Bronchial smooth muscle cell (primary cell): ENCODE results near the gene LRRC31. TPM values are rescaled to one million over a fixed set of nuclear protein-coding genes. Genes with fewer than 3 reads are reported as not detected.

Source experiments
- total RNA-seq: library from RNA; depleted of rRNA; stranded (reverse); fragments of >200 nt; gene quantifications from 2 replicates; pipeline ENCODE4 v1.2.1, GENCODE V29; 2014

Gene LRRC31
- not detected in 2 replicates for total RNA-seq

DNA sequence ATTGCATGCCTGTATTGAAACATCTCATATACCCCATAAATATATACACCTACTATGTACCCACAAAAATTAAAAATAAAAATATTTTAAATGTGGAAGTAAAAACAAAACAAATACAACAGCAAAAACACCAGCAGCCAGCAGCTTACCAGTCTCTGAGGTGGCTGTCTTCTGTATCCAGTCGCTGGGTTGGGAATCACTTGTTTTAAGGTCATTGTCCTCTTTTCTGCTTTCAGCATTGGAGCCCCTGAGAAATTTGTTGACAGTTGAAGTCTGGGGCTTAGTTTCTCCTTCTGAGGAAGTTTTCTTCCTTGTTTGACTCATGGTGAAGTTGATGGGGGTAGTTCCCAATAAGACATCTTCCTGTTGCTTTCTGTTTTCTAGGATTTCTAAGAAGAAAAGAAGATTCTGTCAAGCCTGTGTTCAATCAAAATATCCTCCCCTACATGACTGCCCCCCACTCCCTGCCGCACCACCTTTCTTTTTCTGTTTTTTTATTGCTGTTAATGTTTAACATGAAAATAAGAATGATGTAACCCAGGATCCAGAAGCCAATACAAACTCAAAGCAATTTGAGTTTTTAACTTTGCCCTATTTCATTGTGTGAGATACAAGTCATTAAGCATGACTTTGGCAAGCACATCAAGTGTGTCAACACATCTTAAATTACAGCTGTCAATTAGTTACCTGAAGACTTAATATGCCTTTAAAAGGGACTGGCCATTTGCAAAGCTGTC is at the start of gene LRRC31:
TSS of gene LRRC31 (minus strand) at position 452 of the 737 bp plus-strand sequence. CDS start at position 324, 128 bp downstream.

GRCh38 chr3:169911272-169911671 is 41.5 kb upstream of the LRRC31 start, which contains the start of gene SAMD7:
Gene SAMD7 (plus strand): TSS chr3:169911572. CDS start chr3:169919499, 7,927 bp downstream.

GRCh38 chr3:169812332-169813235 is 57.2 kb downstream of the LRRC31 start, which contains the start of the genes LRRC34 and LRRIQ4:
Gene LRRC34 (minus strand): TSS chr3:169812904. CDS start chr3:169812548, 356 bp downstream.
Gene LRRIQ4 (plus strand): TSS chr3:169812870. CDS start chr3:169821922, 9,052 bp downstream.

Other genes starting within 250 kb of the LRRC31 start
- 73.0 and 108 TPM in 2 replicates for gene MECOM, start 206.2 kb downstream of the LRRC31 start, total RNA-seq
- 19.6 and 290 TPM in 2 replicates for gene TERC, start 104.9 kb downstream of the LRRC31 start, total RNA-seq
- 6.6 and 7.1 TPM in 2 replicates for gene ACTRT3, start 100.4 kb downstream of the LRRC31 start, total RNA-seq
- 23.8 and 31.3 TPM in 2 replicates for gene MYNN, start 96.5 kb downstream of the LRRC31 start, total RNA-seq
- not detected in 2 replicates for gene LRRIQ4, start 57.1 kb downstream of the LRRC31 start, total RNA-seq
- 0.86 and 1.7 TPM in 2 replicates for gene LRRC34, start 57.0 kb downstream of the LRRC31 start, total RNA-seq
- gene SAMD7, start 41.6 kb upstream of the LRRC31 start, total RNA-seq: not detected in 2 replicates
- gene SEC62, start 96.9 kb upstream of the LRRC31 start, total RNA-seq: 38.6 and 60.9 TPM in 2 replicates
- gene GPR160, start 168.1 kb upstream of the LRRC31 start, total RNA-seq: under 0.01 TPM in 1 of 2 replicates, not detected in the other